ENCODE results near the gene CADM1. TPM values are rescaled to one million over a fixed set of nuclear protein-coding genes. Genes with fewer than 3 reads are reported as not detected.

CADM1 gene
- total RNA-seq, 1 experiment from 2014 or later = not detected

GRCh38 chr11:115153731-115154354, 350.4 kb downstream of the CADM1 start:
- TF ChIP-seq CTCF (IDR thresholded peaks at IDR 0.05; ENCODE audit: unreplicated experiment) = no peak
- peaks cover 8% of the 10 kb centered on the region for H3K4me1 Mint-ChIP-seq (ENCODE audit: insufficient read depth, unreplicated experiment)
- TSS peak; percentile 79 for BruUV-seq (replicated peaks)
- ChIA-PET CTCF (no interaction called here), POLR2A (interaction anchor here (1.2 kb wide), 1 partner anchor 111 kb away, joined by 3 read pairs; no protein-coding TSS in a partner anchor)
- no peaks in the 10 kb centered on the region for H3K9me3 Mint-ChIP-seq (ENCODE audit: unreplicated experiment)
- no peak for DNase-seq (ENCODE audit: unreplicated experiment)
- H3K27me3 Mint-ChIP-seq (ENCODE audit: insufficient read depth, unreplicated experiment) = no peaks in the 10 kb centered on the region
- intact Hi-C loops (cut with micrococcal nuclease) = no loop called here
- H3K4me3 Mint-ChIP-seq (ENCODE audit: unreplicated experiment) = no peak overlapping the region
- peak overlapping the region; percentile 87 for H3K27ac Mint-ChIP-seq (ENCODE audit: low read depth, unreplicated experiment)
- H3K36me3 Mint-ChIP-seq (ENCODE audit: insufficient read depth, unreplicated experiment) = no peaks in the 10 kb centered on the region

- peak; percentile 69 for DNase-seq (ENCODE audit: unreplicated experiment)
These were observed 351.1 kb downstream of the CADM1 start for GRCh38 chr11:115153135-115153534.

GRCh38 chr11:115151010-115151409, 353.2 kb downstream of the CADM1 start:
- peaks cover 18% of the 10 kb centered on the region for H3K4me1 Mint-ChIP-seq (ENCODE audit: insufficient read depth, unreplicated experiment)
- no peaks in the 10 kb centered on the region for H3K36me3 Mint-ChIP-seq (ENCODE audit: insufficient read depth, unreplicated experiment)
- ChIA-PET POLR2A (interaction anchor here (0.6 kb wide), 1 partner anchor 1495 kb away, joined by 3 read pairs; no protein-coding TSS in a partner anchor), CTCF (no interaction called here)
- intact Hi-C loops (cut with micrococcal nuclease) = no loop called here
- no peak for DNase-seq (ENCODE audit: unreplicated experiment)
- TF ChIP-seq CTCF (IDR thresholded peaks at IDR 0.05; ENCODE audit: unreplicated experiment) = no peak
- peaks cover 8% of the 10 kb centered on the region for H3K9me3 Mint-ChIP-seq (ENCODE audit: unreplicated experiment)
- no peak overlapping the region for H3K27ac Mint-ChIP-seq (ENCODE audit: low read depth, unreplicated experiment)
- H3K4me3 Mint-ChIP-seq (ENCODE audit: unreplicated experiment) = no peak overlapping the region
- BruUV-seq (replicated peaks) = no TSS peak
- H3K27me3 Mint-ChIP-seq (ENCODE audit: insufficient read depth, unreplicated experiment) = no peaks in the 10 kb centered on the region

More at GRCh38 chr11:115153135-115153534, 351.1 kb downstream of the CADM1 start:
- CTCF ChIA-PET = interaction anchor here (1.3 kb wide), 1 partner anchor 16 kb away, joined by 3 read pairs; no protein-coding TSS in a partner anchor
- Mint-ChIP-seq H3K27ac (ENCODE audit: low read depth, unreplicated experiment) (peak overlapping the region; percentile 87), H3K36me3 (ENCODE audit: insufficient read depth, unreplicated experiment) (no peaks in the 10 kb centered on the region), H3K9me3 (ENCODE audit: unreplicated experiment) (no peaks in the 10 kb centered on the region), H3K4me1 (ENCODE audit: insufficient read depth, unreplicated experiment) (peaks cover 8% of the 10 kb centered on the region), H3K4me3 (ENCODE audit: unreplicated experiment) (no peak overlapping the region), H3K27me3 (ENCODE audit: insufficient read depth, unreplicated experiment) (no peaks in the 10 kb centered on the region)
- BruUV-seq (replicated peaks) = no TSS peak
- POLR2A ChIA-PET = interaction anchor here (1.2 kb wide), 1 partner anchor 110 kb away, joined by 3 read pairs; no protein-coding TSS in a partner anchor
- intact Hi-C loops (cut with micrococcal nuclease) = no loop called here
- no peak for TF ChIP-seq CTCF (IDR thresholded peaks at IDR 0.05; ENCODE audit: unreplicated experiment)

- ChIA-PET CTCF (no interaction called here), POLR2A (no interaction called here)
- intact Hi-C loops (cut with micrococcal nuclease) = no loop called here
- Mint-ChIP-seq H3K4me3 (ENCODE audit: unreplicated experiment) (no peak overlapping the region), H3K9me3 (ENCODE audit: unreplicated experiment) (peaks cover 8% of the 10 kb centered on the region), H3K27me3 (ENCODE audit: insufficient read depth, unreplicated experiment) (no peaks in the 10 kb centered on the region), H3K36me3 (ENCODE audit: insufficient read depth, unreplicated experiment) (no peaks in the 10 kb centered on the region), H3K4me1 (ENCODE audit: insufficient read depth, unreplicated experiment) (peaks cover 18% of the 10 kb centered on the region), H3K27ac (ENCODE audit: low read depth, unreplicated experiment) (no peak overlapping the region)
- BruUV-seq (replicated peaks) = no TSS peak
- no peak for DNase-seq (ENCODE audit: unreplicated experiment)
- no peak for TF ChIP-seq CTCF (IDR thresholded peaks at IDR 0.05; ENCODE audit: unreplicated experiment)
These were observed 355.5 kb downstream of the CADM1 start for GRCh38 chr11:115148691-115149090.
